Measurements from ENCODE around the gene IGFBP5. TPM values are rescaled to one million over a fixed set of nuclear protein-coding genes. Genes with fewer than 3 reads are reported as not detected.

IGFBP5 gene
- total and polyA plus RNA-seq, 12 donors: 67.1 to 267 (median 152) TPM

GRCh38 chr2:216673021-216673420 lies 22.3 kb downstream of the IGFBP5 start:
- Histone ChIP-seq H3K4me1 (peaks cover 0 to 2% (median 0%) of the 10 kb centered on the region in 9 donors), H3K36me3 (peaks cover 0 to 42% (median 9%) of the 10 kb centered on the region in 9 donors), H3K9me3 (no peaks in the 10 kb centered on the region), H3K27me3 (peaks cover 0 to 4% (median 0%) of the 10 kb centered on the region in 7 donors), H3K4me3 (no peak overlapping the region), H3K27ac (no peak overlapping the region)
- ATAC-seq (peak in 5 of 8 donors; percentile 9 to 21 (median 11)), DNase-seq (no peak)
- no peak for TF ChIP-seq CTCF (IDR thresholded peaks at IDR 0.05)
- WGBS, 2 donors: 90 to 92% methylated on average over 10 of the region's 10 CpGs
- intact Hi-C loops (cut with DNase I): loop anchor here in 1 of 10 donors (10.0 kb wide), 1 partner anchor 638 kb away; no protein-coding TSS in a partner anchor

- ATAC-seq: no peak
- Histone ChIP-seq H3K27ac (no peak overlapping the region), H3K36me3 (peaks cover 0 to 37% (median 3%) of the 10 kb centered on the region in 9 donors), H3K4me1 (no peaks in the 10 kb centered on the region), H3K4me3 (no peak overlapping the region), H3K27me3 (peaks cover 0 to 4% (median 0%) of the 10 kb centered on the region in 7 donors), H3K9me3 (no peaks in the 10 kb centered on the region)
- intact Hi-C loops (cut with DNase I): loop anchor here in 1 of 10 donors (10.0 kb wide), 1 partner anchor 638 kb away; no protein-coding TSS in a partner anchor
- DNase-seq: no peak
- TF ChIP-seq CTCF (IDR thresholded peaks at IDR 0.05): no peak
- 92 to 93% methylated on average over 10 of the region's 10 CpGs for WGBS, 2 donors
These were observed 22.9 kb downstream of the IGFBP5 start for GRCh38 chr2:216672466-216672865.

GRCh38 chr2:216671791-216672343 lies 23.5 kb downstream of the IGFBP5 start:
- WGBS, 2 donors: 76 to 84% methylated on average over 12 of the region's 12 CpGs
- no peak overlapping the region for H3K27ac ChIP-seq
- H3K4me1 ChIP-seq: no peaks in the 10 kb centered on the region
- no peak overlapping the region for H3K4me3 ChIP-seq
- peaks cover 0 to 31% (median 2%) of the 10 kb centered on the region in 9 donors for H3K36me3 ChIP-seq
- TF ChIP-seq CTCF (IDR thresholded peaks at IDR 0.05): no peak
- peaks cover 0 to 3% (median 0%) of the 10 kb centered on the region in 7 donors for H3K27me3 ChIP-seq
- intact Hi-C loops (cut with DNase I): loop anchor here in 1 of 10 donors (10.0 kb wide), 1 partner anchor 637 kb away; no protein-coding TSS in a partner anchor
- no peak for DNase-seq
- peak in 1 of 8 donors; percentile 14 for ATAC-seq
- H3K9me3 ChIP-seq: no peaks in the 10 kb centered on the region

GRCh38 chr2:216671081-216671411 lies 24.3 kb downstream of the IGFBP5 start:
- intact Hi-C loops (cut with DNase I): loop anchor here in 1 of 10 donors (10.0 kb wide), 1 partner anchor 636 kb away; no protein-coding TSS in a partner anchor
- no peak overlapping the region for H3K27ac ChIP-seq

More at GRCh38 chr2:216671081-216671411, 24.3 kb downstream of the IGFBP5 start:
- Histone ChIP-seq H3K4me1 (peaks cover 0 to 5% (median 4%) of the 10 kb centered on the region in 9 donors), H3K4me3 (no peak overlapping the region), H3K36me3 (peaks cover 0 to 23% (median 0%) of the 10 kb centered on the region in 9 donors), H3K27me3 (no peaks in the 10 kb centered on the region), H3K9me3 (no peaks in the 10 kb centered on the region)
- ATAC-seq (peak in 2 of 8 donors; percentile 12 to 29), DNase-seq (no peak)
- 88 to 90% methylated on average over 11 of the region's 11 CpGs for WGBS, 2 donors
- TF ChIP-seq CTCF (IDR thresholded peaks at IDR 0.05): no peak

All from heart right ventricle (tissue), 16 donors.